HepG2 (cell line): ENCODE measurements around the gene TAAR6. TPM values are rescaled to one million over a fixed set of nuclear protein-coding genes. Genes with fewer than 3 reads are reported as not detected.

Source experiments
- ATAC-seq: fragments of 200-7000 bp; cut with Tn5 transposase; 3 replicates; pipeline ENCODE4 v1.9.1; 2020; ENCODE audit warnings: mild to moderate bottlenecking, moderate library complexity
- BruUV-seq: library from RNA; stranded (reverse); fragments of 400-500 nt; replicated peaks from 2 replicates; lab custom pipeline; 2021; lab: Mats Ljungman, UMichigan
- CTCF ChIA-PET: fragments of 300-600 bp; formaldehyde crosslinking; extraction: SDS; loops from one replicate; lab custom pipeline; 2021; ENCODE audit warnings: low total read pairs, inconsistent platforms, low intra/inter-chr PET ratio; lab: Yijun Ruan, JAX
- POLR2A ChIA-PET: fragments of 350-600 bp; sonication (Branson Sonifier 250); formaldehyde crosslinking; loops from one replicate; lab custom pipeline; 2020; ENCODE audit warnings: antibody characterized with exemption, inconsistent platforms; lab: Yijun Ruan, JAX
- DNase-seq: peaks from one replicate; pipeline ENCODE4 v3.0.0-alpha.2; 2015; ENCODE audit warnings: low spot score
- FAIRE-seq: peaks from 3 replicates; lab custom pipeline; 2011; peaks lifted over from hg19 to GRCh38; lab: Jason Lieb, UNC
- H2AFZ ChIP-seq: one replicate; pipeline ENCODE4 v1.6.1; 2011; ENCODE audit warnings: low read length, inconsistent platforms
- H3K27ac ChIP-seq: fragments of 300-600 bp; 3 replicates; pipeline ENCODE4 v1.8.0; 2011; ENCODE audit warnings: mixed run types, mild to moderate bottlenecking, mixed read lengths, low read length, inconsistent platforms; ENCODE audit not compliant: insufficient read depth; ENCODE audit errors: extremely low read length
- H3K27me3 ChIP-seq, 2 experiments: fragments of 200-600 bp in 1 of 2; 2 replicates in 1 of 2; 3 replicates in 1 of 2; pipeline versions ENCODE4 v1.6.0 to v1.8.0; 2011; ENCODE audit warnings: low read length in 2 of 2, mild to moderate bottlenecking in 2 of 2, moderate library complexity in 2 of 2, inconsistent platforms in 1 of 2; ENCODE audit not compliant: insufficient read depth in 2 of 2, control insufficient read depth in 1 of 2
- H3K36me3 ChIP-seq, 2 experiments: fragments of 200-600 bp in 1 of 2; replicated peaks in 1 of 2; 2 replicates in 1 of 2; 3 replicates in 1 of 2; pipeline versions ENCODE4 v1.5.1 to v1.8.0; 2011; ENCODE audit warnings: low read length in 2 of 2, inconsistent platforms in 1 of 2; ENCODE audit not compliant: insufficient read depth in 2 of 2, control insufficient read depth in 1 of 2
- H3K4me1 ChIP-seq: 2 replicates; pipeline ENCODE4 v1.5.1; 2012; ENCODE audit warnings: low read length, inconsistent platforms; ENCODE audit not compliant: insufficient read depth
- H3K4me2 ChIP-seq: 2 replicates; pipeline ENCODE4 v1.6.0; 2011; ENCODE audit warnings: low read depth, low read length, inconsistent platforms
- H3K4me3 ChIP-seq, 3 experiments: fragments of 200-600 bp in 1 of 3; sonication (generic), shearing (Covaris generic) in 1 of 3; replicated peaks in 1 of 3; 2 replicates each; pipeline ENCODE4 v1.5.1; 2011 to 2016; ENCODE audit warnings: low read length in 3 of 3, inconsistent platforms in 2 of 3, low read depth in 2 of 3, mild to moderate bottlenecking in 2 of 3, control low read depth in 1 of 3, mixed read lengths in 1 of 3; ENCODE audit not compliant: insufficient read depth in 1 of 3
- H3K79me2 ChIP-seq: one replicate; pipeline ENCODE4 v1.6.1; 2011; ENCODE audit warnings: low read length, inconsistent platforms; ENCODE audit not compliant: insufficient read depth
- H3K9ac ChIP-seq: 2 replicates; pipeline ENCODE4 v1.6.0; 2011; ENCODE audit warnings: mild to moderate bottlenecking, low read depth, low read length, inconsistent platforms; ENCODE audit not compliant: insufficient read depth
- H3K9me3 ChIP-seq: 2 replicates; pipeline ENCODE4 v1.5.1; 2012; ENCODE audit warnings: mild to moderate bottlenecking, low read length
- H4K20me1 ChIP-seq: 2 replicates; pipeline ENCODE4 v1.6.0; 2011; ENCODE audit warnings: inconsistent platforms, mild to moderate bottlenecking, low read length, moderate library complexity; ENCODE audit not compliant: insufficient read depth
- ADNP ChIP-seq: sonication (generic); formaldehyde crosslinking; IDR thresholded peaks from 2 replicates; pipeline ENCODE4 v1.4.0; 2020; ENCODE audit warnings: missing genetic modification reagents
- GPBP1L1 ChIP-seq: sonication (generic); formaldehyde crosslinking; IDR thresholded peaks from 2 replicates; pipeline ENCODE4 v1.5.0; 2020; ENCODE audit warnings: mild to moderate bottlenecking, missing genetic modification reagents
- GTF3A ChIP-seq: sonication (generic); formaldehyde crosslinking; conservative IDR thresholded peaks from 2 replicates; pipeline ENCODE4 v1.4.0; 2020; ENCODE audit warnings: mild to moderate bottlenecking, missing genetic modification reagents
- HIVEP1 ChIP-seq: sonication (generic); formaldehyde crosslinking; IDR thresholded peaks from 2 replicates; pipeline ENCODE4 v1.4.0; 2020; ENCODE audit warnings: mild to moderate bottlenecking, missing genetic modification reagents
- HNRNPUL1 ChIP-seq: fragments of 200-400 bp; formaldehyde crosslinking; IDR thresholded peaks from 2 replicates; pipeline ENCODE4 v1.6.1; 2017; ENCODE audit warnings: low read depth, mild to moderate bottlenecking, low read length, moderate library complexity
- IRX3 ChIP-seq: sonication (generic); formaldehyde crosslinking; IDR thresholded peaks from 2 replicates; pipeline ENCODE4 v1.8.1; 2023; ENCODE audit warnings: mild to moderate bottlenecking, low read depth, missing genetic modification reagents, borderline replicate concordance
- MBNL3 ChIP-seq: fragments of 250-450 bp; sonication (Bioruptor Pico); conservative IDR thresholded peaks from 2 replicates; pipeline ENCODE4 v1.8.0; 2022; ENCODE audit warnings: mild to moderate bottlenecking, inconsistent platforms
- RFX1 ChIP-seq: fragments of 450-650 bp; IDR thresholded peaks from 2 replicates; pipeline ENCODE4 v1.6.1; 2017
- RFX3 ChIP-seq: IDR thresholded peaks from 2 replicates; pipeline ENCODE4 v1.6.1; 2016; ENCODE audit warnings: missing biosample characterization, missing genetic modification reagents
- RNF2 ChIP-seq: fragments of 450-650 bp; conservative IDR thresholded peaks from 2 replicates; pipeline ENCODE4 v1.6.1; 2016; ENCODE audit warnings: low read depth
- ZBTB38 ChIP-seq: sonication (generic); formaldehyde crosslinking; IDR thresholded peaks from 2 replicates; pipeline ENCODE4 v1.5.1; 2020; ENCODE audit warnings: mild to moderate bottlenecking, missing genetic modification reagents
- ZBTB44 ChIP-seq: sonication (generic); formaldehyde crosslinking; IDR thresholded peaks from 2 replicates; pipeline ENCODE4 v1.4.0; 2020; ENCODE audit warnings: missing genetic modification reagents
- ZFP36L2 ChIP-seq: sonication (generic); formaldehyde crosslinking; IDR thresholded peaks from 2 replicates; pipeline ENCODE4 v1.4.0; 2020; ENCODE audit warnings: missing genetic modification reagents
- ZNF17 ChIP-seq: sonication (generic); formaldehyde crosslinking; IDR thresholded peaks from 2 replicates; pipeline ENCODE4 v1.5.0; 2020; ENCODE audit warnings: mild to moderate bottlenecking, missing genetic modification reagents
- ZNF234 ChIP-seq: sonication (generic); formaldehyde crosslinking; conservative IDR thresholded peaks from 2 replicates; pipeline ENCODE4 v1.5.1; 2020; ENCODE audit warnings: mild to moderate bottlenecking, missing genetic modification reagents
- ZNF274 ChIP-seq: sonication (generic); formaldehyde crosslinking; IDR thresholded peaks from 2 replicates; pipeline ENCODE4 v1.5.1; 2020; ENCODE audit warnings: mild to moderate bottlenecking, missing genetic modification reagents
- ZNF33B ChIP-seq: sonication (generic); formaldehyde crosslinking; IDR thresholded peaks from 2 replicates; pipeline ENCODE4 v1.5.1; 2020; ENCODE audit warnings: mild to moderate bottlenecking, missing genetic modification reagents
- ZNF550 ChIP-seq: sonication (generic); formaldehyde crosslinking; IDR thresholded peaks from 2 replicates; pipeline ENCODE4 v1.4.0; 2020; ENCODE audit warnings: mild to moderate bottlenecking, missing genetic modification reagents, borderline replicate concordance
- ZNF558 ChIP-seq: sonication (generic); formaldehyde crosslinking; IDR thresholded peaks from 2 replicates; pipeline ENCODE4 v1.9.0; 2022; ENCODE audit warnings: mild to moderate bottlenecking, missing genetic modification reagents, borderline replicate concordance
- ZNF83 ChIP-seq: sonication (generic); formaldehyde crosslinking; IDR thresholded peaks from 2 replicates; pipeline ENCODE4 v1.4.0; 2020; ENCODE audit warnings: missing genetic modification reagents, mild to moderate bottlenecking, borderline replicate concordance
- WGBS: methylation state at CpG from one replicate; pipeline ENCODE4 v1.1.6; 2017; ENCODE audit warnings: low lambda C conversion rate; 5-methylcytosine and 5-hydroxymethylcytosine counted together
- in situ Hi-C: cut with HindIII; loops from 2 replicates; pipeline ENCODE4 v1.10.0; 2017; ENCODE audit warnings: low pct_unique_long_range_greater_than_20kb; ENCODE audit not compliant: extremely low pct_ligation_motif_present
- intact Hi-C: fragments of 100-400 bp; cut with micrococcal nuclease; formaldehyde crosslinking; loops from one replicate; pipeline ENCODE4 v1.10.0; 2022; ENCODE audit not compliant: unreplicated experiment
- polyA plus RNA-seq, 8 experiments: library from polyadenylated mRNA; depleted of rRNA in 3 of 8; stranded (reverse) in 7 of 8; unstranded in 1 of 8; fragments of >200 nt; fragmentation: Illumina TruSeq in 4 of 8; extraction: Trizol in 4 of 8; gene quantifications; 2 replicates each; pipeline versions ENCODE4 v1.2.1 to v1.2.3, GENCODE V29; 2011 to 2016; ENCODE audit warnings: low read depth in 4 of 8, missing spikeins in 1 of 8, mixed read lengths in 1 of 8; ENCODE audit not compliant: insufficient read depth in 1 of 8
- total RNA-seq, 5 experiments: library from RNA; depleted of rRNA; stranded (reverse); fragments of >200 nt; fragmentation: Illumina TruSeq; extraction: Trizol; gene quantifications; 2 replicates each; pipeline ENCODE4 v1.2.3, GENCODE V29; 2016; ENCODE audit warnings: low read depth in 1 of 5

Gene TAAR6
- total and polyA plus RNA-seq, 2 of the 13 experiments (the other 11 are each of a cell fraction or from before 2014, with no cell fraction given) = not detected

- no peak overlapping the region for H3K4me2 ChIP-seq
- H4K20me1 ChIP-seq = no peaks in the 10 kb centered on the region
- H2AFZ ChIP-seq = no peak overlapping the region
- intact Hi-C loops = no loop called here
- H3K36me3 ChIP-seq = no peaks in the 10 kb centered on the region
- BruUV-seq = no TSS peak
- in situ Hi-C loops = no loop called here
- WGBS = 43% methylated on average over 4 of the region's 4 CpGs
- H3K9ac ChIP-seq = no peak overlapping the region
- FAIRE-seq (no peak), ATAC-seq (no peak), DNase-seq (no peak)
- H3K27ac ChIP-seq = no peak overlapping the region
- ChIA-PET CTCF (no interaction called here), POLR2A (no interaction called here)
- H3K4me3 ChIP-seq = no peak overlapping the region
- no peaks in the 10 kb centered on the region for H3K9me3 ChIP-seq
- TF ChIP-seq RNF2 = no peak
- TF ChIP-seq GTF3A (CRISPR knock-in tag) = no peak
- TF ChIP-seq HIVEP1 (CRISPR knock-in tag) = no peak
- no peak for TF ChIP-seq RFX1
- no peak for TF ChIP-seq RFX3
- no peak for TF ChIP-seq HNRNPUL1
- no peak for TF ChIP-seq MBNL3 (CRISPR knock-in tag)
- TF ChIP-seq ADNP = no peak
- TF ChIP-seq ZFP36L2 (CRISPR knock-in tag) = no peak
- TF ChIP-seq ZNF17 (CRISPR knock-in tag) = no peak
- H3K27me3 ChIP-seq = peaks cover 0 to 6% of the 10 kb centered on the region in 2 experiments; a peak in 2 of 5 replicates
- no peaks in the 10 kb centered on the region for H3K79me2 ChIP-seq
- peaks cover 11% of the 10 kb centered on the region; the same call in 1 of the 2 replicates for H3K4me1 ChIP-seq
Measured at GRCh38 chr6:132525866-132526265, 44.3 kb upstream of the TAAR6 start.

- H3K79me2 ChIP-seq = no peaks in the 10 kb centered on the region
- FAIRE-seq (no peak), DNase-seq (no peak), ATAC-seq (no peak)
- no peak overlapping the region for H3K4me3 ChIP-seq
- in situ Hi-C loops (no loop called here), intact Hi-C loops (no loop called here)
- no peaks in the 10 kb centered on the region for H3K36me3 ChIP-seq
- no peak overlapping the region for H3K27ac ChIP-seq
- ChIA-PET CTCF (no interaction called here), POLR2A (no interaction called here)
- no peak overlapping the region for H3K4me2 ChIP-seq
- no peak overlapping the region for H2AFZ ChIP-seq
- BruUV-seq = no TSS peak
- 2% methylated on average over 2 of the region's 2 CpGs for WGBS
- H3K9me3 ChIP-seq = no peaks in the 10 kb centered on the region
- peaks cover 11% of the 10 kb centered on the region; the same call in 1 of the 2 replicates for H3K4me1 ChIP-seq
- H3K9ac ChIP-seq = no peak overlapping the region
- H4K20me1 ChIP-seq = no peaks in the 10 kb centered on the region
- peaks cover 0 to 6% of the 10 kb centered on the region in 2 experiments; a peak in 2 of 5 replicates for H3K27me3 ChIP-seq
- no peak for TF ChIP-seq ZNF558
- no peak for TF ChIP-seq ZNF234 (CRISPR knock-in tag)
- no peak for TF ChIP-seq GPBP1L1
- no peak for TF ChIP-seq ZNF33B (CRISPR knock-in tag)
- no peak for TF ChIP-seq IRX3 (CRISPR knock-in tag)
- TF ChIP-seq ZNF274 (CRISPR knock-in tag) = no peak
- no peak for TF ChIP-seq ZBTB38 (CRISPR knock-in tag)
- TF ChIP-seq ZNF550 = no peak
- TF ChIP-seq ZNF83 (CRISPR knock-in tag) = no peak
- TF ChIP-seq ZBTB44 (CRISPR knock-in tag) = no peak
Measured at GRCh38 chr6:132526461-132526860, 43.7 kb upstream of the TAAR6 start.
